GM12878 (cell line): Measurements from ENCODE around the gene CSNK1G3. TPM values are rescaled to one million over a fixed set of nuclear protein-coding genes. Genes with fewer than 3 reads are reported as not detected.

Source experiments
- ATAC-seq: fragments of 200-7000 bp; cut with Tn5 transposase; 3 replicates; pipeline ENCODE4 v1.9.1; 2020; ENCODE audit warnings: mild to moderate bottlenecking, moderate library complexity
- BruUV-seq: library from RNA; stranded (reverse); fragments of 400-500 nt; replicated peaks from 2 replicates; lab custom pipeline; 2021; lab: Mats Ljungman, UMichigan
- CTCF ChIA-PET: fragments of 300-600 bp; sonication (Branson Sonifier 250); formaldehyde crosslinking; extraction: SDS; loops from one replicate; lab custom pipeline; 2021; ENCODE audit warnings: inconsistent platforms; lab: Yijun Ruan, JAX
- POLR2A ChIA-PET: fragments of 350-600 bp; formaldehyde crosslinking; extraction: SDS; loops from one replicate; lab custom pipeline; 2021; ENCODE audit warnings: inconsistent platforms; lab: Charles Lee
- RAD21 ChIA-PET: fragments of 300-600 bp; sonication (Branson Sonifier 250); formaldehyde crosslinking; loops from one replicate; lab custom pipeline; 2023; ENCODE audit warnings: antibody characterized with exemption; ENCODE audit not compliant: unreplicated experiment; lab: Charles Lee
- SMC1A ChIA-PET: fragments of 300-600 bp; sonication (Branson Sonifier 250); formaldehyde crosslinking; loops from one replicate; lab custom pipeline; 2023; ENCODE audit not compliant: unreplicated experiment, uncharacterized antibody; lab: Charles Lee
- DNase-seq: peaks from one replicate; pipeline ENCODE4 v3.0.0-alpha.2; 2011; ENCODE audit warnings: low read depth, low spot score
- FAIRE-seq: peaks from 3 replicates; lab custom pipeline; 2011; peaks lifted over from hg19 to GRCh38; lab: Jason Lieb, UNC
- H2AFZ ChIP-seq: 2 replicates; pipeline ENCODE4 v1.6.0; 2011; ENCODE audit warnings: low read depth, low read length, control low read depth; ENCODE audit not compliant: control insufficient read depth
- H3K27ac ChIP-seq: 2 replicates; pipeline ENCODE4 v1.5.1; 2011; ENCODE audit warnings: control low read depth; ENCODE audit not compliant: control insufficient read depth, insufficient read depth
- H3K27me3 ChIP-seq, 2 experiments: replicated peaks in 1 of 2; 2 replicates each; pipeline versions ENCODE4 v1.6.0 to v1.6.1; 2011; ENCODE audit warnings: low read length in 1 of 2; ENCODE audit not compliant: control insufficient read depth in 2 of 2, insufficient read depth in 2 of 2
- H3K36me3 ChIP-seq, 2 experiments: 2 replicates each; pipeline ENCODE4 v1.5.1; 2011; ENCODE audit warnings: low read length in 1 of 2; ENCODE audit not compliant: control insufficient read depth in 2 of 2, insufficient read depth in 2 of 2
- H3K4me1 ChIP-seq: 2 replicates; pipeline ENCODE4 v1.6.1; 2011; ENCODE audit warnings: mild to moderate bottlenecking, low read length, moderate library complexity, mixed read lengths; ENCODE audit not compliant: control insufficient read depth, insufficient read depth
- H3K4me2 ChIP-seq: 2 replicates; pipeline ENCODE4 v1.6.0; 2011; ENCODE audit warnings: control low read depth; ENCODE audit not compliant: control insufficient read depth, insufficient read depth
- H3K4me3 ChIP-seq: fragments of 200-600 bp; sonication (generic); 2 replicates; pipeline ENCODE4 v1.5.1; 2016
- H3K79me2 ChIP-seq: 2 replicates; pipeline ENCODE4 v1.6.0; 2011; ENCODE audit warnings: low read length; ENCODE audit not compliant: control insufficient read depth, insufficient read depth
- H3K9ac ChIP-seq: 2 replicates; pipeline ENCODE4 v1.8.0; 2011; ENCODE audit warnings: low read length, control low read depth, mixed read lengths; ENCODE audit not compliant: control insufficient read depth, insufficient read depth
- H3K9me3 ChIP-seq: replicated peaks from 3 replicates; pipeline ENCODE4 v1.5.1; 2011; ENCODE audit warnings: mild to moderate bottlenecking, low read length; ENCODE audit not compliant: control insufficient read depth, insufficient read depth
- H4K20me1 ChIP-seq: 2 replicates; pipeline ENCODE4 v1.6.0; 2011; ENCODE audit not compliant: control insufficient read depth, insufficient read depth
- CHD1 ChIP-seq: IDR thresholded peaks from 2 replicates; pipeline ENCODE4 v1.6.1; 2012; ENCODE audit warnings: low read depth, low read length, improper control_type of control experiment
- EZH2 ChIP-seq: IDR thresholded peaks from 2 replicates; pipeline ENCODE4 v1.6.1; 2012; ENCODE audit warnings: low read depth, mild to moderate bottlenecking, control low read depth, inconsistent platforms, low read length, borderline replicate concordance; ENCODE audit not compliant: control insufficient read depth
- FOXK2 ChIP-seq: fragments of 450-650 bp; IDR thresholded peaks from 2 replicates; pipeline ENCODE4 v1.6.1; 2017; ENCODE audit warnings: mild to moderate bottlenecking, moderate library complexity
- MEF2B ChIP-seq: fragments of 450-650 bp; IDR thresholded peaks from 2 replicates; pipeline ENCODE4 v1.6.1; 2018; ENCODE audit warnings: mild to moderate bottlenecking, moderate library complexity; ENCODE audit not compliant: partially characterized antibody, poor library complexity, severe bottlenecking
- NFXL1 ChIP-seq: fragments of 450-650 bp; IDR thresholded peaks from 2 replicates; pipeline ENCODE4 v1.6.1; 2017; ENCODE audit warnings: antibody characterized with exemption, mild to moderate bottlenecking, borderline replicate concordance
- SREBF2 ChIP-seq: IDR thresholded peaks from 2 replicates; pipeline ENCODE4 v1.6.1; 2012; ENCODE audit warnings: mild to moderate bottlenecking, low read length
- STAT1 ChIP-seq: fragments of 450-650 bp; conservative IDR thresholded peaks from 2 replicates; pipeline ENCODE4 v1.6.1; 2014; ENCODE audit warnings: antibody characterized with exemption, mild to moderate bottlenecking
- TCF3 ChIP-seq: IDR thresholded peaks from 2 replicates; pipeline ENCODE4 v1.6.1; 2012; ENCODE audit warnings: low read depth, mild to moderate bottlenecking, low read length, borderline replicate concordance; ENCODE audit not compliant: insufficient read depth
- ZNF217 ChIP-seq: fragments of 450-650 bp; IDR thresholded peaks from 2 replicates; pipeline ENCODE4 v1.6.1; 2017; ENCODE audit warnings: antibody characterized with exemption, mild to moderate bottlenecking
- WGBS: methylation state at CpG from one replicate; pipeline ENCODE4 v1.1.6; 2016; ENCODE audit warnings: low lambda C conversion rate; ENCODE audit not compliant: insufficient replicate concordance, insufficient coverage; ENCODE audit errors: missing lambda C conversion rate; 5-methylcytosine and 5-hydroxymethylcytosine counted together
- in situ Hi-C: fragments of 300-500 bp; cut with MboI; formaldehyde crosslinking; loops from 9 replicates; pipeline ENCODE4 v1.14.3; 2018; ENCODE audit warnings: mixed read lengths
- intact Hi-C: fragments of 100-400 bp; cut with micrococcal nuclease; formaldehyde crosslinking; loops from one replicate; pipeline ENCODE4 v1.14.2; 2022; ENCODE audit not compliant: unreplicated experiment
- polyA plus RNA-seq, 11 experiments: library from polyadenylated mRNA; depleted of rRNA in 4 of 11; unstranded in 6 of 11; stranded (reverse) in 5 of 11; fragments of >200 nt; fragmentation: Nextera tagmentation in 4 of 11; fragmentation: Illumina TruSeq in 1 of 11; extraction: Ambion mirVana in 4 of 11; extraction: Trizol in 1 of 11; gene quantifications; 1 replicate in 1 of 11; 2 replicates in 10 of 11; pipeline versions ENCODE4 v1.2.1 to v1.2.3, GENCODE V29; 2011 to 2016; ENCODE audit warnings: inconsistent platforms in 2 of 11, missing spikeins in 2 of 11, low read depth in 1 of 11
- total RNA-seq, 4 experiments: library from RNA; depleted of rRNA in 3 of 4; stranded (reverse); fragments of >200 nt in 3 of 4; fragmentation: Illumina TruSeq in 1 of 4; extraction: Trizol in 1 of 4; gene quantifications; 2 replicates each; pipeline versions ENCODE4 v1.2.1 to v1.2.3, GENCODE V29; 2013 to 2021
- TF ChIP-seq, protein P1 (sequence below): IDR thresholded peaks from 2 replicates; pipeline ENCODE4 v1.6.1; 2012; ENCODE audit warnings: mild to moderate bottlenecking, low read depth, low read length
- TF ChIP-seq, protein P2 (sequence below): fragments of 450-650 bp; IDR thresholded peaks from 2 replicates; pipeline ENCODE4 v1.6.1; 2017; ENCODE audit warnings: antibody characterized with exemption, mild to moderate bottlenecking, moderate library complexity
- TF ChIP-seq, protein P3 (sequence below): fragments of 450-650 bp; conservative IDR thresholded peaks from 2 replicates; pipeline ENCODE4 v1.6.1; 2017; ENCODE audit warnings: mild to moderate bottlenecking, moderate library complexity

The CSNK1G3 gene
- total and polyA plus RNA-seq, 10 of the 15 experiments (the other 5 are each of a cell fraction or from before 2014, with no cell fraction given): 7.4 to 24.1 (median 17.9) TPM

DNA sequence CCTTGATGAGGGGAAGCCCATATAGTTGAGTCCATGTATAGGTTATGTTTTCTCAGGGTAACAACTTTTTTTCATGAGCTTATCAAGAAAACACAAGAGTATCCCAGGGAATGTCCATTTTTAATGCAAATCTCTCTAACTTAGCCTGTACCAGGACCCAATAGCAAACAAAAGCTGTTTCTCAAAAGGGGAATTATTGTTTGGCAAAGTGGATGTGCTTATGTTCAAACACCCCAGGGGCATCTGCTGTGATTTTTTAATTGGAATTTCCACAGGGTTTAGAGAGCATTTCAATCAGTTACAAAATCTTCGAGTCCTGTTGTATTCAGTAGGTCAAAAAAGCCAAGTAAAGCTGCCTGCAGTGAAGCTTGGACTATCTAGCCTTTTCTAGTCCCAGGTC, 33.4 kb upstream of the CSNK1G3 start (continued):
- TF ChIP-seq, protein P1, sequence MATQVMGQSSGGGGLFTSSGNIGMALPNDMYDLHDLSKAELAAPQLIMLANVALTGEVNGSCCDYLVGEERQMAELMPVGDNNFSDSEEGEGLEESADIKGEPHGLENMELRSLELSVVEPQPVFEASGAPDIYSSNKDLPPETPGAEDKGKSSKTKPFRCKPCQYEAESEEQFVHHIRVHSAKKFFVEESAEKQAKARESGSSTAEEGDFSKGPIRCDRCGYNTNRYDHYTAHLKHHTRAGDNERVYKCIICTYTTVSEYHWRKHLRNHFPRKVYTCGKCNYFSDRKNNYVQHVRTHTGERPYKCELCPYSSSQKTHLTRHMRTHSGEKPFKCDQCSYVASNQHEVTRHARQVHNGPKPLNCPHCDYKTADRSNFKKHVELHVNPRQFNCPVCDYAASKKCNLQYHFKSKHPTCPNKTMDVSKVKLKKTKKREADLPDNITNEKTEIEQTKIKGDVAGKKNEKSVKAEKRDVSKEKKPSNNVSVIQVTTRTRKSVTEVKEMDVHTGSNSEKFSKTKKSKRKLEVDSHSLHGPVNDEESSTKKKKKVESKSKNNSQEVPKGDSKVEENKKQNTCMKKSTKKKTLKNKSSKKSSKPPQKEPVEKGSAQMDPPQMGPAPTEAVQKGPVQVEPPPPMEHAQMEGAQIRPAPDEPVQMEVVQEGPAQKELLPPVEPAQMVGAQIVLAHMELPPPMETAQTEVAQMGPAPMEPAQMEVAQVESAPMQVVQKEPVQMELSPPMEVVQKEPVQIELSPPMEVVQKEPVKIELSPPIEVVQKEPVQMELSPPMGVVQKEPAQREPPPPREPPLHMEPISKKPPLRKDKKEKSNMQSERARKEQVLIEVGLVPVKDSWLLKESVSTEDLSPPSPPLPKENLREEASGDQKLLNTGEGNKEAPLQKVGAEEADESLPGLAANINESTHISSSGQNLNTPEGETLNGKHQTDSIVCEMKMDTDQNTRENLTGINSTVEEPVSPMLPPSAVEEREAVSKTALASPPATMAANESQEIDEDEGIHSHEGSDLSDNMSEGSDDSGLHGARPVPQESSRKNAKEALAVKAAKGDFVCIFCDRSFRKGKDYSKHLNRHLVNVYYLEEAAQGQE: no peak
- TF ChIP-seq FOXK2: no peak
- no peak for TF ChIP-seq CHD1
- TF ChIP-seq NFXL1: no peak
- TF ChIP-seq, all 136 proteins: peak for 0

DNA sequence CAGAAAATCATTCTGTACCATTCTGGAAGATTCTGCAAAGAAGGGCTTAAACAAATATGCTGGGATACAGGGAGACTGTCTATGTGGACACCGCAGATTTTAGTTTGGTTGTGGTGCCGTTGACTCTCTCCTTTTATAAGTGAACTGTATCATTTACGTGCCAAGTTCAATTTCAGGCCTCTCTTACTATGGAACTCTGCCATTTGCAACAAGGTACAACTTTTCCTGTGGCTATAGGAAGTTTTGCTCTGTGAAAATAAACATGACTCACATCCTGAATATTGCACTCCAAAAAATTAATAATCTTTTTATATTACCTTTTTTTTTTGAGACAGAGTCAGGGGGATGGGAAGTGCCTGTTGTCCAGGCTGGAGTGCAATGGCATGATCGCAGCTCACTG, 29.7 kb upstream of the CSNK1G3 start:
- H3K79me2 ChIP-seq: no peaks in the 10 kb centered on the region
- in situ Hi-C loops: no loop called here
- ATAC-seq: no peak
- H3K9me3 ChIP-seq: no peaks in the 10 kb centered on the region
- CTCF ChIA-PET: interaction anchor here (1.4 kb wide), 1 partner anchor 27 kb away, joined by 3 read pairs; no protein-coding TSS in a partner anchor
- H3K9ac ChIP-seq: no peak overlapping the region
- H3K27ac ChIP-seq: no peak overlapping the region
- H4K20me1 ChIP-seq: no peaks in the 10 kb centered on the region
- no TSS peak for BruUV-seq
- intact Hi-C loops: no loop called here
- RAD21 ChIA-PET: no interaction called here
- H2AFZ ChIP-seq: no peak overlapping the region
- WGBS: 79% methylated on average over 4 of the region's 4 CpGs
- no peaks in the 10 kb centered on the region for H3K4me1 ChIP-seq
- H3K27me3 ChIP-seq: no peaks in the 10 kb centered on the region; a peak in 1 of 4 replicates
- H3K4me3 ChIP-seq: no peak overlapping the region
- POLR2A ChIA-PET: no interaction called here
- SMC1A ChIA-PET: interaction anchor here (1.4 to 2.0 kb wide), 2 partner anchors 16 to 19 kb away, joined by 4 read pairs; no protein-coding TSS in a partner anchor
- FAIRE-seq: no peak
- no peaks in the 10 kb centered on the region for H3K36me3 ChIP-seq
- DNase-seq: no peak
- H3K4me2 ChIP-seq: no peak overlapping the region
- TF ChIP-seq, protein P2, sequence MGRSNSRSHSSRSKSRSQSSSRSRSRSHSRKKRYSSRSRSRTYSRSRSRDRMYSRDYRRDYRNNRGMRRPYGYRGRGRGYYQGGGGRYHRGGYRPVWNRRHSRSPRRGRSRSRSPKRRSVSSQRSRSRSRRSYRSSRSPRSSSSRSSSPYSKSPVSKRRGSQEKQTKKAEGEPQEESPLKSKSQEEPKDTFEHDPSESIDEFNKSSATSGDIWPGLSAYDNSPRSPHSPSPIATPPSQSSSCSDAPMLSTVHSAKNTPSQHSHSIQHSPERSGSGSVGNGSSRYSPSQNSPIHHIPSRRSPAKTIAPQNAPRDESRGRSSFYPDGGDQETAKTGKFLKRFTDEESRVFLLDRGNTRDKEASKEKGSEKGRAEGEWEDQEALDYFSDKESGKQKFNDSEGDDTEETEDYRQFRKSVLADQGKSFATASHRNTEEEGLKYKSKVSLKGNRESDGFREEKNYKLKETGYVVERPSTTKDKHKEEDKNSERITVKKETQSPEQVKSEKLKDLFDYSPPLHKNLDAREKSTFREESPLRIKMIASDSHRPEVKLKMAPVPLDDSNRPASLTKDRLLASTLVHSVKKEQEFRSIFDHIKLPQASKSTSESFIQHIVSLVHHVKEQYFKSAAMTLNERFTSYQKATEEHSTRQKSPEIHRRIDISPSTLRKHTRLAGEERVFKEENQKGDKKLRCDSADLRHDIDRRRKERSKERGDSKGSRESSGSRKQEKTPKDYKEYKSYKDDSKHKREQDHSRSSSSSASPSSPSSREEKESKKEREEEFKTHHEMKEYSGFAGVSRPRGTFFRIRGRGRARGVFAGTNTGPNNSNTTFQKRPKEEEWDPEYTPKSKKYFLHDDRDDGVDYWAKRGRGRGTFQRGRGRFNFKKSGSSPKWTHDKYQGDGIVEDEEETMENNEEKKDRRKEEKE: no peak
- TF ChIP-seq TCF3 (no peak), EZH2 (no peak), STAT1 (no peak), MEF2B (no peak), ZNF217 (no peak), SREBF2 (no peak)
- TF ChIP-seq, protein P3, sequence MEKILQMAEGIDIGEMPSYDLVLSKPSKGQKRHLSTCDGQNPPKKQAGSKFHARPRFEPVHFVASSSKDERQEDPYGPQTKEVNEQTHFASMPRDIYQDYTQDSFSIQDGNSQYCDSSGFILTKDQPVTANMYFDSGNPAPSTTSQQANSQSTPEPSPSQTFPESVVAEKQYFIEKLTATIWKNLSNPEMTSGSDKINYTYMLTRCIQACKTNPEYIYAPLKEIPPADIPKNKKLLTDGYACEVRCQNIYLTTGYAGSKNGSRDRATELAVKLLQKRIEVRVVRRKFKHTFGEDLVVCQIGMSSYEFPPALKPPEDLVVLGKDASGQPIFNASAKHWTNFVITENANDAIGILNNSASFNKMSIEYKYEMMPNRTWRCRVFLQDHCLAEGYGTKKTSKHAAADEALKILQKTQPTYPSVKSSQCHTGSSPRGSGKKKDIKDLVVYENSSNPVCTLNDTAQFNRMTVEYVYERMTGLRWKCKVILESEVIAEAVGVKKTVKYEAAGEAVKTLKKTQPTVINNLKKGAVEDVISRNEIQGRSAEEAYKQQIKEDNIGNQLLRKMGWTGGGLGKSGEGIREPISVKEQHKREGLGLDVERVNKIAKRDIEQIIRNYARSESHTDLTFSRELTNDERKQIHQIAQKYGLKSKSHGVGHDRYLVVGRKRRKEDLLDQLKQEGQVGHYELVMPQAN: no peak
